ENCODE data around the gene DGKH.
"Not testable (repeated sequence)": the region's sequence is repeated elsewhere in the genome, so short reads cannot be mapped to it uniquely, and the experiment has no call there.

Gene DGKH

GRCh38 chr13:42168496-42168895, 120.0 kb downstream of the DGKH start:
- DNase-seq: no peak

GRCh38 chr13:42170029-42170428, 121.6 kb downstream of the DGKH start:
- DNase-seq: no peak

GRCh38 chr13:42173789-42174343, 125.4 kb downstream of the DGKH start:
- no peak for DNase-seq

GRCh38 chr13:42174344-42175162, 126.1 kb downstream of the DGKH start:
- no peak for DNase-seq

- no peak for DNase-seq
These were observed 127.8 kb downstream of the DGKH start for GRCh38 chr13:42176294-42176693.

GRCh38 chr13:42177189-42177588, 128.7 kb downstream of the DGKH start:
- DNase-seq: no peak

- DNase-seq: peak; percentile 60
These were observed 133.0 kb downstream of the DGKH start for GRCh38 chr13:42181381-42181953.

GRCh38 chr13:42189061-42189460, 140.6 kb downstream of the DGKH start:
- no peak for DNase-seq

GRCh38 chr13:42190529-42190928, 142.1 kb downstream of the DGKH start:
- DNase-seq: no peak

- DNase-seq: no peak
These were observed 163.4 kb downstream of the DGKH start for GRCh38 chr13:42211704-42212464.

- DNase-seq: no peak
These were observed 166.0 kb downstream of the DGKH start for GRCh38 chr13:42214446-42214845.

GRCh38 chr13:42215578-42216421, 167.4 kb downstream of the DGKH start:
- peak; percentile 34 for DNase-seq

- DNase-seq: no peak
These were observed 167.9 kb downstream of the DGKH start for GRCh38 chr13:42216422-42216735.

GRCh38 chr13:42218576-42218975, 170.1 kb downstream of the DGKH start:
- DNase-seq: no peak

- no peak for DNase-seq
These were observed 170.6 kb downstream of the DGKH start for GRCh38 chr13:42219051-42219450.

- DNase-seq: no peak
These were observed 171.4 kb downstream of the DGKH start for GRCh38 chr13:42219876-42220275.

GRCh38 chr13:42221121-42221765, 172.8 kb downstream of the DGKH start:
- no peak for DNase-seq

- DNase-seq: no peak
These were observed 175.2 kb downstream of the DGKH start for GRCh38 chr13:42223681-42224080.

- DNase-seq: no peak
These were observed 176.6 kb downstream of the DGKH start for GRCh38 chr13:42225051-42225450.

- not testable (repeated sequence) for DNase-seq
These were observed 178.3 kb downstream of the DGKH start for GRCh38 chr13:42226759-42227158.

GRCh38 chr13:42228527-42228926, 180.1 kb downstream of the DGKH start:
- no peak for DNase-seq

GRCh38 chr13:42229287-42229686, 180.8 kb downstream of the DGKH start:
- DNase-seq: no peak
